GM12878 (cell line): Measurements from ENCODE around the gene NLGN1. TPM values are rescaled to one million over a fixed set of nuclear protein-coding genes. Genes with fewer than 3 reads are reported as not detected.

Source experiments
- ATAC-seq: fragments of 200-7000 bp; cut with Tn5 transposase; 3 replicates; pipeline ENCODE4 v1.9.1; 2020; ENCODE audit warnings: mild to moderate bottlenecking, moderate library complexity
- BruUV-seq: library from RNA; stranded (reverse); fragments of 400-500 nt; replicated peaks from 2 replicates; lab custom pipeline; 2021; lab: Mats Ljungman, UMichigan
- CTCF ChIA-PET: fragments of 300-600 bp; sonication (Branson Sonifier 250); formaldehyde crosslinking; extraction: SDS; loops from one replicate; lab custom pipeline; 2021; ENCODE audit warnings: inconsistent platforms; lab: Yijun Ruan, JAX
- POLR2A ChIA-PET: fragments of 350-600 bp; formaldehyde crosslinking; extraction: SDS; loops from one replicate; lab custom pipeline; 2021; ENCODE audit warnings: inconsistent platforms; lab: Charles Lee
- RAD21 ChIA-PET: fragments of 300-600 bp; sonication (Branson Sonifier 250); formaldehyde crosslinking; loops from one replicate; lab custom pipeline; 2023; ENCODE audit warnings: antibody characterized with exemption; ENCODE audit not compliant: unreplicated experiment; lab: Charles Lee
- SMC1A ChIA-PET: fragments of 300-600 bp; sonication (Branson Sonifier 250); formaldehyde crosslinking; loops from one replicate; lab custom pipeline; 2023; ENCODE audit not compliant: unreplicated experiment, uncharacterized antibody; lab: Charles Lee
- DNase-seq: peaks from one replicate; pipeline ENCODE4 v3.0.0-alpha.2; 2011; ENCODE audit warnings: low read depth, low spot score
- FAIRE-seq: peaks from 3 replicates; lab custom pipeline; 2011; peaks lifted over from hg19 to GRCh38; lab: Jason Lieb, UNC
- H2AFZ ChIP-seq: 2 replicates; pipeline ENCODE4 v1.6.0; 2011; ENCODE audit warnings: low read depth, low read length, control low read depth; ENCODE audit not compliant: control insufficient read depth
- H3K27ac ChIP-seq: 2 replicates; pipeline ENCODE4 v1.5.1; 2011; ENCODE audit warnings: control low read depth; ENCODE audit not compliant: control insufficient read depth, insufficient read depth
- H3K27me3 ChIP-seq, 2 experiments: replicated peaks in 1 of 2; 2 replicates each; pipeline versions ENCODE4 v1.6.0 to v1.6.1; 2011; ENCODE audit warnings: low read length in 1 of 2; ENCODE audit not compliant: control insufficient read depth in 2 of 2, insufficient read depth in 2 of 2
- H3K36me3 ChIP-seq, 2 experiments: 2 replicates each; pipeline ENCODE4 v1.5.1; 2011; ENCODE audit warnings: low read length in 1 of 2; ENCODE audit not compliant: control insufficient read depth in 2 of 2, insufficient read depth in 2 of 2
- H3K4me1 ChIP-seq: 2 replicates; pipeline ENCODE4 v1.6.1; 2011; ENCODE audit warnings: mild to moderate bottlenecking, low read length, moderate library complexity, mixed read lengths; ENCODE audit not compliant: control insufficient read depth, insufficient read depth
- H3K4me2 ChIP-seq: 2 replicates; pipeline ENCODE4 v1.6.0; 2011; ENCODE audit warnings: control low read depth; ENCODE audit not compliant: control insufficient read depth, insufficient read depth
- H3K4me3 ChIP-seq: fragments of 200-600 bp; sonication (generic); 2 replicates; pipeline ENCODE4 v1.5.1; 2016
- H3K79me2 ChIP-seq: 2 replicates; pipeline ENCODE4 v1.6.0; 2011; ENCODE audit warnings: low read length; ENCODE audit not compliant: control insufficient read depth, insufficient read depth
- H3K9ac ChIP-seq: 2 replicates; pipeline ENCODE4 v1.8.0; 2011; ENCODE audit warnings: low read length, control low read depth, mixed read lengths; ENCODE audit not compliant: control insufficient read depth, insufficient read depth
- H3K9me3 ChIP-seq: replicated peaks from 3 replicates; pipeline ENCODE4 v1.5.1; 2011; ENCODE audit warnings: mild to moderate bottlenecking, low read length; ENCODE audit not compliant: control insufficient read depth, insufficient read depth
- H4K20me1 ChIP-seq: 2 replicates; pipeline ENCODE4 v1.6.0; 2011; ENCODE audit not compliant: control insufficient read depth, insufficient read depth
- ATF7 ChIP-seq: fragments of 450-650 bp; IDR thresholded peaks from 2 replicates; pipeline ENCODE4 v1.6.1; 2016; ENCODE audit warnings: low read depth, mild to moderate bottlenecking
- BACH1 ChIP-seq: fragments of 450-650 bp; IDR thresholded peaks from 2 replicates; pipeline ENCODE4 v1.6.1; 2017; ENCODE audit warnings: mild to moderate bottlenecking, borderline replicate concordance
- BHLHE40 ChIP-seq, 2 experiments: fragments of 450-650 bp in 1 of 2; IDR thresholded peaks; 2 replicates each; pipeline ENCODE4 v1.6.1; 2011 to 2017; ENCODE audit warnings: low read depth in 2 of 2, borderline replicate concordance in 1 of 2, improper control_type of control experiment in 1 of 2, low read length in 1 of 2, mild to moderate bottlenecking in 1 of 2
- BMI1 ChIP-seq: fragments of 450-650 bp; IDR thresholded peaks from 2 replicates; pipeline ENCODE4 v1.6.1; 2016; ENCODE audit warnings: mild to moderate bottlenecking, moderate library complexity, borderline replicate concordance
- CBX5 ChIP-seq: sonication (generic); IDR thresholded peaks from 2 replicates; pipeline ENCODE4 v1.6.1; 2016; ENCODE audit warnings: low read depth, moderate library complexity, mild to moderate bottlenecking, inconsistent platforms
- CEBPB ChIP-seq, 2 experiments: fragments of 150-350 bp in 1 of 2; IDR thresholded peaks; 2 replicates each; pipeline ENCODE4 v1.6.1; 2012 to 2014; ENCODE audit warnings: low read depth in 2 of 2, low read length in 2 of 2, borderline replicate concordance in 1 of 2, inconsistent platforms in 1 of 2
- DPF2 ChIP-seq: fragments of 450-650 bp; IDR thresholded peaks from 2 replicates; pipeline ENCODE4 v1.6.1; 2017; ENCODE audit warnings: mild to moderate bottlenecking
- ESRRA ChIP-seq: IDR thresholded peaks from 2 replicates; pipeline ENCODE4 v1.6.1; 2012; ENCODE audit warnings: mild to moderate bottlenecking, low read length, improper control_type of control experiment
- ETV6 ChIP-seq, 2 experiments: fragments of 450-650 bp in 1 of 2; IDR thresholded peaks in 1 of 2; conservative IDR thresholded peaks in 1 of 2; 2 replicates each; pipeline ENCODE4 v1.6.1; 2014; ENCODE audit warnings: antibody characterized with exemption in 1 of 2, borderline replicate concordance in 1 of 2, low read depth in 1 of 2, mild to moderate bottlenecking in 1 of 2, moderate library complexity in 1 of 2
- HDAC2 ChIP-seq: fragments of 200-600 bp; sonication (generic); IDR thresholded peaks from 2 replicates; pipeline ENCODE4 v1.6.1; 2017
- HDAC6 ChIP-seq: fragments of 200-600 bp; sonication (generic); IDR thresholded peaks from one replicate; pipeline ENCODE4 v1.8.0; 2017; ENCODE audit warnings: antibody characterized with exemption; ENCODE audit not compliant: unreplicated experiment
- HDGF ChIP-seq: fragments of 450-650 bp; IDR thresholded peaks from 2 replicates; pipeline ENCODE4 v1.6.1; 2016; ENCODE audit warnings: antibody characterized with exemption
- JUNB ChIP-seq: IDR thresholded peaks from 2 replicates; pipeline ENCODE4 v1.6.1; 2016; ENCODE audit warnings: antibody characterized with exemption, mild to moderate bottlenecking
- MTA2 ChIP-seq: fragments of 450-650 bp; IDR thresholded peaks from 2 replicates; pipeline ENCODE4 v1.6.1; 2016; ENCODE audit warnings: low read depth, mild to moderate bottlenecking, moderate library complexity
- PAX8 ChIP-seq: fragments of 450-650 bp; IDR thresholded peaks from 2 replicates; pipeline ENCODE4 v1.6.1; 2017; ENCODE audit warnings: mild to moderate bottlenecking, moderate library complexity
- SMAD5 ChIP-seq: IDR thresholded peaks from 2 replicates; pipeline ENCODE4 v1.6.1; 2016; ENCODE audit warnings: antibody characterized with exemption, low read depth
- STAT3 ChIP-seq: IDR thresholded peaks from 2 replicates; pipeline ENCODE4 v1.6.1; 2011; ENCODE audit warnings: low read depth, low read length, improper control_type of control experiment
- WRNIP1 ChIP-seq: IDR thresholded peaks from 2 replicates; pipeline ENCODE4 v1.6.1; 2011; ENCODE audit warnings: low read depth, low read length, improper control_type of control experiment, borderline replicate concordance
- ZNF207 ChIP-seq: fragments of 450-650 bp; IDR thresholded peaks from 2 replicates; pipeline ENCODE4 v1.6.1; 2014; ENCODE audit warnings: antibody characterized with exemption, mild to moderate bottlenecking, borderline replicate concordance
- ZNF217 ChIP-seq: fragments of 450-650 bp; IDR thresholded peaks from 2 replicates; pipeline ENCODE4 v1.6.1; 2017; ENCODE audit warnings: antibody characterized with exemption, mild to moderate bottlenecking
- ZNF622 ChIP-seq: fragments of 450-650 bp; IDR thresholded peaks from 2 replicates; pipeline ENCODE4 v1.6.1; 2017; ENCODE audit warnings: mild to moderate bottlenecking, inconsistent platforms
- WGBS: methylation state at CpG from one replicate; pipeline ENCODE4 v1.1.6; 2016; ENCODE audit warnings: low lambda C conversion rate; ENCODE audit not compliant: insufficient replicate concordance, insufficient coverage; ENCODE audit errors: missing lambda C conversion rate; 5-methylcytosine and 5-hydroxymethylcytosine counted together
- in situ Hi-C: fragments of 300-500 bp; cut with MboI; formaldehyde crosslinking; loops from 9 replicates; pipeline ENCODE4 v1.14.3; 2018; ENCODE audit warnings: mixed read lengths
- intact Hi-C: fragments of 100-400 bp; cut with micrococcal nuclease; formaldehyde crosslinking; loops from one replicate; pipeline ENCODE4 v1.14.2; 2022; ENCODE audit not compliant: unreplicated experiment
- polyA plus RNA-seq, 11 experiments: library from polyadenylated mRNA; depleted of rRNA in 4 of 11; unstranded in 6 of 11; stranded (reverse) in 5 of 11; fragments of >200 nt; fragmentation: Nextera tagmentation in 4 of 11; fragmentation: Illumina TruSeq in 1 of 11; extraction: Ambion mirVana in 4 of 11; extraction: Trizol in 1 of 11; gene quantifications; 1 replicate in 1 of 11; 2 replicates in 10 of 11; pipeline versions ENCODE4 v1.2.1 to v1.2.3, GENCODE V29; 2011 to 2016; ENCODE audit warnings: inconsistent platforms in 2 of 11, missing spikeins in 2 of 11, low read depth in 1 of 11
- total RNA-seq, 4 experiments: library from RNA; depleted of rRNA in 3 of 4; stranded (reverse); fragments of >200 nt in 3 of 4; fragmentation: Illumina TruSeq in 1 of 4; extraction: Trizol in 1 of 4; gene quantifications; 2 replicates each; pipeline versions ENCODE4 v1.2.1 to v1.2.3, GENCODE V29; 2013 to 2021
- TF ChIP-seq, protein P1 (sequence below): IDR thresholded peaks from 2 replicates; pipeline ENCODE4 v1.6.1; 2011; ENCODE audit warnings: mild to moderate bottlenecking, low read depth, low read length, moderate library complexity; ENCODE audit not compliant: insufficient replicate concordance
- TF ChIP-seq, protein P2 (sequence below): fragments of 450-650 bp; IDR thresholded peaks from 2 replicates; pipeline ENCODE4 v1.6.1; 2014; ENCODE audit warnings: mild to moderate bottlenecking
- TF ChIP-seq, protein P3 (sequence below), 3 experiments: IDR thresholded peaks in 2 of 3; conservative IDR thresholded peaks in 1 of 3; 2 replicates each; pipeline ENCODE4 v1.5.1; 2011; ENCODE audit warnings: low read depth in 3 of 3, low read length in 3 of 3, mild to moderate bottlenecking in 3 of 3, control low read depth in 2 of 3, moderate library complexity in 2 of 3, inconsistent platforms in 1 of 3, mixed read lengths in 1 of 3; ENCODE audit not compliant: control insufficient read depth in 2 of 3, insufficient read depth in 1 of 3; ENCODE audit errors: extremely low read depth in 1 of 3

The NLGN1 gene
- total and polyA plus RNA-seq, 10 of the 15 experiments (the other 5 are each of a cell fraction or from before 2014, with no cell fraction given): not detected

DNA sequence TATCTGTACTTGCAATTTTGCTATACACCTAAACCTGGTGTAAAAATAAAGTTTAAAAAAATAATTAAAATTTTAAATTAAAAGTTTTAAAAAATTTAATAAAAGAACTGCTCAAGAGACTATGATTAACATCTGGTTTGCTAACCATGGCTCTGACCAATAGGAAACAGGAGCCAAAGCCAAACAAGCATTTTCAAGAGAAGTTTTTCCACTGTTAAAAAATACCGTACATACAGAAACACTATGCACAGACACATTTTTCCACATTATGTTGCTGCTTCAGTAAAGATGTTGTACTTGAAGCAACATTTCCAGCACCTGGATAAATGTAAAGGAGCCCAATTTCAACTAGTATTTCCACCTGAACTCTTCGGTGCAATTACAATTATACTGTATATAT is 917.7 kb downstream of the NLGN1 start (continued):
- TF ChIP-seq, protein P1, sequence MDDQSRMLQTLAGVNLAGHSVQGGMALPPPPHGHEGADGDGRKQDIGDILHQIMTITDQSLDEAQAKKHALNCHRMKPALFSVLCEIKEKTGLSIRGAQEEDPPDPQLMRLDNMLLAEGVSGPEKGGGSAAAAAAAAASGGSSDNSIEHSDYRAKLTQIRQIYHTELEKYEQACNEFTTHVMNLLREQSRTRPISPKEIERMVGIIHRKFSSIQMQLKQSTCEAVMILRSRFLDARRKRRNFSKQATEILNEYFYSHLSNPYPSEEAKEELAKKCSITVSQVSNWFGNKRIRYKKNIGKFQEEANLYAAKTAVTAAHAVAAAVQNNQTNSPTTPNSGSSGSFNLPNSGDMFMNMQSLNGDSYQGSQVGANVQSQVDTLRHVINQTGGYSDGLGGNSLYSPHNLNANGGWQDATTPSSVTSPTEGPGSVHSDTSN: no peak
- no peak for TF ChIP-seq DPF2
- no peak for TF ChIP-seq ZNF207
- TF ChIP-seq ATF7: no peak
- TF ChIP-seq HDAC6: no peak
- no peak for TF ChIP-seq SMAD5
- no peak for TF ChIP-seq JUNB

DNA sequence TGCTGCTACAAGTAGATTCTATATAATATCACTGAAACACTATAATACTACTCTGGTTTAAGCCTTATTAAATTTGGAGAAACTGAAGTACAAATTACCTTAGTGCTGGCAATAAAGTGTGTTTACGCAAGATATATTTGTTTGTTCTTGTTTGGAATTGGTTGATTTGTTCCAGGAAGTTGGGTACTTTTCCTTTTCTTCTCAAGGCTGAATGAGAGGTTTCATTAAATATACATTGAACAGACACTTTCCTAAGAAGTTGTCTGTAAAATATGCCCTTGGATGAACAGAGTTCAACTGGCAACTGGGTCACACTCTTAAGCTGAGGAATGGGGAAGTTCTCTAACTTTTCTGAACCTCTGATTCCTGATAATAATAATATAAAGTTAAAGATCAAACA is 919.5 kb downstream of the NLGN1 start:
- in situ Hi-C loops: no loop called here
- no TSS peak for BruUV-seq
- no peaks in the 10 kb centered on the region for H3K4me1 ChIP-seq
- TF ChIP-seq HDAC2 (no peak), CEBPB (IDR thresholded peaks at IDR 0.05; ENCODE audit: borderline replicate concordance in 1 of 2, low read depth in 2 of 2, low read length in 2 of 2) (no peak), ETV6 (conservative IDR thresholded peaks at IDR 0.05 in 1 of 2, IDR thresholded peaks at IDR 0.05 in 1 of 2; ENCODE audit: borderline replicate concordance in 1 of 2, low read depth in 1 of 2) (no peak), ZNF622 (no peak), CBX5 (no peak), ESRRA (no peak), BMI1 (no peak), BACH1 (no peak), MTA2 (no peak), WRNIP1 (no peak), PAX8 (no peak), BHLHE40 (IDR thresholded peaks at IDR 0.05; ENCODE audit: borderline replicate concordance in 1 of 2, low read depth in 2 of 2, low read length in 1 of 2) (no peak), HDGF (no peak), STAT3 (no peak), ZNF217 (no peak)
- TF ChIP-seq, protein P2, sequence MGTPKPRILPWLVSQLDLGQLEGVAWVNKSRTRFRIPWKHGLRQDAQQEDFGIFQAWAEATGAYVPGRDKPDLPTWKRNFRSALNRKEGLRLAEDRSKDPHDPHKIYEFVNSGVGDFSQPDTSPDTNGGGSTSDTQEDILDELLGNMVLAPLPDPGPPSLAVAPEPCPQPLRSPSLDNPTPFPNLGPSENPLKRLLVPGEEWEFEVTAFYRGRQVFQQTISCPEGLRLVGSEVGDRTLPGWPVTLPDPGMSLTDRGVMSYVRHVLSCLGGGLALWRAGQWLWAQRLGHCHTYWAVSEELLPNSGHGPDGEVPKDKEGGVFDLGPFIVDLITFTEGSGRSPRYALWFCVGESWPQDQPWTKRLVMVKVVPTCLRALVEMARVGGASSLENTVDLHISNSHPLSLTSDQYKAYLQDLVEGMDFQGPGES: no peak
- TF ChIP-seq, protein P3, sequence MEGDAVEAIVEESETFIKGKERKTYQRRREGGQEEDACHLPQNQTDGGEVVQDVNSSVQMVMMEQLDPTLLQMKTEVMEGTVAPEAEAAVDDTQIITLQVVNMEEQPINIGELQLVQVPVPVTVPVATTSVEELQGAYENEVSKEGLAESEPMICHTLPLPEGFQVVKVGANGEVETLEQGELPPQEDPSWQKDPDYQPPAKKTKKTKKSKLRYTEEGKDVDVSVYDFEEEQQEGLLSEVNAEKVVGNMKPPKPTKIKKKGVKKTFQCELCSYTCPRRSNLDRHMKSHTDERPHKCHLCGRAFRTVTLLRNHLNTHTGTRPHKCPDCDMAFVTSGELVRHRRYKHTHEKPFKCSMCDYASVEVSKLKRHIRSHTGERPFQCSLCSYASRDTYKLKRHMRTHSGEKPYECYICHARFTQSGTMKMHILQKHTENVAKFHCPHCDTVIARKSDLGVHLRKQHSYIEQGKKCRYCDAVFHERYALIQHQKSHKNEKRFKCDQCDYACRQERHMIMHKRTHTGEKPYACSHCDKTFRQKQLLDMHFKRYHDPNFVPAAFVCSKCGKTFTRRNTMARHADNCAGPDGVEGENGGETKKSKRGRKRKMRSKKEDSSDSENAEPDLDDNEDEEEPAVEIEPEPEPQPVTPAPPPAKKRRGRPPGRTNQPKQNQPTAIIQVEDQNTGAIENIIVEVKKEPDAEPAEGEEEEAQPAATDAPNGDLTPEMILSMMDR (IDR thresholded peaks at IDR 0.05 in 2 of 3, conservative IDR thresholded peaks at IDR 0.05 in 1 of 3; ENCODE audit: control insufficient read depth in 2 of 3, extremely low read depth in 1 of 3, insufficient read depth in 1 of 3, low read depth in 3 of 3, low read length in 3 of 3): no peak

More for the DNA sequence above, 919.5 kb downstream of the NLGN1 start:
- no peak for DNase-seq
- Histone ChIP-seq H3K27ac (no peak overlapping the region), H3K9me3 (no peaks in the 10 kb centered on the region), H3K4me2 (no peak overlapping the region), H3K4me3 (no peak overlapping the region), H3K27me3 (no peaks in the 10 kb centered on the region), H2AFZ (no peak overlapping the region), H3K79me2 (no peaks in the 10 kb centered on the region), H4K20me1 (no peaks in the 10 kb centered on the region), H3K9ac (no peak overlapping the region), H3K36me3 (no peaks in the 10 kb centered on the region)
- intact Hi-C loops: no loop called here
- ChIA-PET SMC1A (no interaction called here), RAD21 (no interaction called here), CTCF (no interaction called here), POLR2A (no interaction called here)
- 96% methylated on average over 1 of the region's 1 CpG for WGBS
- FAIRE-seq: no peak
- ATAC-seq: no peak
